Measurements from ENCODE around the gene CNTN1. TPM values are rescaled to one million over a fixed set of nuclear protein-coding genes. Genes with fewer than 3 reads are reported as not detected.

Gene CNTN1
- total RNA-seq, 2 donors from 2014 or later, result 1.3 to 3.1 TPM

GRCh38 chr12:40820794-40821484 is 128.7 kb downstream of the CNTN1 start:
- no peak for ATAC-seq
- 28 to 44% methylated on average over 2 of the region's 2 CpGs for WGBS, 2 donors
- TF ChIP-seq POLR2A (IDR thresholded peaks at IDR 0.05) (no peak), CTCF (IDR thresholded peaks at IDR 0.05) (no peak)
- no peak for DNase-seq
- Histone ChIP-seq H3K4me1 (no peaks in the 10 kb centered on the region), H3K9me3 (no peaks in the 10 kb centered on the region), H3K27ac (no peak overlapping the region), H3K4me3 (no peak overlapping the region), H3K27me3 (no peaks in the 10 kb centered on the region), H3K36me3 (replicated peaks in 1 of 2; ENCODE audit: insufficient read depth in 1 of 2, low read depth in 2 of 2) (no peaks in the 10 kb centered on the region)
- intact Hi-C loops (cut with DNase I), result no loop called here

- H3K4me3 ChIP-seq, result no peak overlapping the region
- TF ChIP-seq CTCF (IDR thresholded peaks at IDR 0.05), result no peak
- ATAC-seq (no peak), DNase-seq (no peak)
- H3K27ac ChIP-seq, result no peak overlapping the region
- no peaks in the 10 kb centered on the region for H3K4me1 ChIP-seq
- H3K9me3 ChIP-seq, result no peaks in the 10 kb centered on the region
- H3K27me3 ChIP-seq, result no peaks in the 10 kb centered on the region
- intact Hi-C loops (cut with DNase I), result no loop called here
- no peaks in the 10 kb centered on the region for H3K36me3 ChIP-seq (replicated peaks in 1 of 2; ENCODE audit: insufficient read depth in 1 of 2, low read depth in 2 of 2)
These were observed 132.9 kb downstream of the CNTN1 start for GRCh38 chr12:40825156-40825555.

GRCh38 chr12:40827683-40828592 is 135.7 kb downstream of the CNTN1 start:
- intact Hi-C loops (cut with DNase I), result no loop called here
- Histone ChIP-seq H3K36me3 (replicated peaks in 1 of 2; ENCODE audit: insufficient read depth in 1 of 2, low read depth in 2 of 2) (no peaks in the 10 kb centered on the region), H3K4me3 (no peak overlapping the region), H3K27me3 (no peaks in the 10 kb centered on the region), H3K9me3 (no peaks in the 10 kb centered on the region), H3K27ac (no peak overlapping the region), H3K4me1 (no peaks in the 10 kb centered on the region)
- TF ChIP-seq POLR2A (IDR thresholded peaks at IDR 0.05), result no peak
- no peak for TF ChIP-seq CTCF (IDR thresholded peaks at IDR 0.05)
- DNase-seq (no peak), ATAC-seq (no peak)
- 27 to 30% methylated on average over 17 of the region's 17 CpGs for WGBS, 2 donors

GRCh38 chr12:40828593-40828990 is 136.4 kb downstream of the CNTN1 start:
- DNase-seq (no peak), ATAC-seq (no peak)
- H3K9me3 ChIP-seq, result no peaks in the 10 kb centered on the region
- no peaks in the 10 kb centered on the region for H3K36me3 ChIP-seq (replicated peaks in 1 of 2; ENCODE audit: insufficient read depth in 1 of 2, low read depth in 2 of 2)
- H3K4me3 ChIP-seq, result no peak overlapping the region
- no peaks in the 10 kb centered on the region for H3K27me3 ChIP-seq
- no peak overlapping the region for H3K27ac ChIP-seq
- 27 to 35% methylated on average over 5 of the region's 5 CpGs for WGBS, 2 donors
- intact Hi-C loops (cut with DNase I), result no loop called here
- TF ChIP-seq POLR2A (IDR thresholded peaks at IDR 0.05) (no peak), CTCF (IDR thresholded peaks at IDR 0.05) (no peak)
- no peaks in the 10 kb centered on the region for H3K4me1 ChIP-seq
